HG02885 (cell line): ENCODE results near the gene ARHGEF18.
"Not testable (repeated sequence)": the region's sequence is repeated elsewhere in the genome, so short reads cannot be mapped to it uniquely, and the experiment has no call there.

ENCODE experiments used
- ATAC-seq: cut with Tn5 transposase; IDR thresholded peaks from one replicate; pipeline ENCODE4 v1.9.1; 2021; ENCODE audit warnings: mild to moderate bottlenecking; ENCODE audit not compliant: unreplicated experiment, poor library complexity

ARHGEF18 gene

GRCh38 chr19:7346488-7346971 lies 2.2 kb upstream of the ARHGEF18 start:
- ATAC-seq = no peak

- not testable (repeated sequence) for ATAC-seq
Measured at GRCh38 chr19:7346997-7347396, 1.7 kb upstream of the ARHGEF18 start.

GRCh38 chr19:7349231-7349591 lies 474 bp downstream of the ARHGEF18 start:
- ATAC-seq = no peak

- ATAC-seq = no peak
Measured at GRCh38 chr19:7349961-7350711, 1.4 kb downstream of the ARHGEF18 start.

GRCh38 chr19:7351861-7352260 lies 3.1 kb downstream of the ARHGEF18 start:
- no peak for ATAC-seq

GRCh38 chr19:7355151-7355820 lies 6.5 kb downstream of the ARHGEF18 start:
- ATAC-seq = no peak

GRCh38 chr19:7355871-7356270 lies 7.1 kb downstream of the ARHGEF18 start:
- no peak for ATAC-seq

- ATAC-seq = no peak
Measured at GRCh38 chr19:7356899-7357627, 8.3 kb downstream of the ARHGEF18 start.

- ATAC-seq = no peak
Measured at GRCh38 chr19:7358102-7358597, 9.4 kb downstream of the ARHGEF18 start.

- no peak for ATAC-seq
Measured at GRCh38 chr19:7360393-7360984, 11.8 kb downstream of the ARHGEF18 start.

- ATAC-seq = no peak
Measured at GRCh38 chr19:7363225-7363624, 14.5 kb downstream of the ARHGEF18 start.

- no peak for ATAC-seq
Measured at GRCh38 chr19:7366701-7367420, 18.1 kb downstream of the ARHGEF18 start.

GRCh38 chr19:7368456-7368855 lies 19.7 kb downstream of the ARHGEF18 start:
- ATAC-seq = no peak

GRCh38 chr19:7368866-7369265 lies 20.1 kb downstream of the ARHGEF18 start:
- not testable (repeated sequence) for ATAC-seq

GRCh38 chr19:7370546-7370945 lies 21.8 kb downstream of the ARHGEF18 start:
- ATAC-seq = no peak

GRCh38 chr19:7371001-7371400 lies 22.3 kb downstream of the ARHGEF18 start:
- ATAC-seq = no peak

- no peak for ATAC-seq
Measured at GRCh38 chr19:7372810-7373209, 24.1 kb downstream of the ARHGEF18 start.

GRCh38 chr19:7373862-7374261 lies 25.1 kb downstream of the ARHGEF18 start:
- ATAC-seq = no peak

GRCh38 chr19:7376151-7376852 lies 27.6 kb downstream of the ARHGEF18 start:
- no peak for ATAC-seq
